Activated CD4-positive, alpha-beta T cell treated with anti-CD3 and anti-CD28 coated beads, Interleukin-2, amount 50 U/mL, for 16 hours (primary cell): Measurements from ENCODE around the gene TMEM109.
"Not testable (repeated sequence)": the region's sequence is repeated elsewhere in the genome, so short reads cannot be mapped to it uniquely, and the experiment has no call there.

Source experiments
- DNase-seq: peaks from one replicate; pipeline ENCODE4 v3.0.0-alpha.2; 2020

Gene TMEM109

DNA sequence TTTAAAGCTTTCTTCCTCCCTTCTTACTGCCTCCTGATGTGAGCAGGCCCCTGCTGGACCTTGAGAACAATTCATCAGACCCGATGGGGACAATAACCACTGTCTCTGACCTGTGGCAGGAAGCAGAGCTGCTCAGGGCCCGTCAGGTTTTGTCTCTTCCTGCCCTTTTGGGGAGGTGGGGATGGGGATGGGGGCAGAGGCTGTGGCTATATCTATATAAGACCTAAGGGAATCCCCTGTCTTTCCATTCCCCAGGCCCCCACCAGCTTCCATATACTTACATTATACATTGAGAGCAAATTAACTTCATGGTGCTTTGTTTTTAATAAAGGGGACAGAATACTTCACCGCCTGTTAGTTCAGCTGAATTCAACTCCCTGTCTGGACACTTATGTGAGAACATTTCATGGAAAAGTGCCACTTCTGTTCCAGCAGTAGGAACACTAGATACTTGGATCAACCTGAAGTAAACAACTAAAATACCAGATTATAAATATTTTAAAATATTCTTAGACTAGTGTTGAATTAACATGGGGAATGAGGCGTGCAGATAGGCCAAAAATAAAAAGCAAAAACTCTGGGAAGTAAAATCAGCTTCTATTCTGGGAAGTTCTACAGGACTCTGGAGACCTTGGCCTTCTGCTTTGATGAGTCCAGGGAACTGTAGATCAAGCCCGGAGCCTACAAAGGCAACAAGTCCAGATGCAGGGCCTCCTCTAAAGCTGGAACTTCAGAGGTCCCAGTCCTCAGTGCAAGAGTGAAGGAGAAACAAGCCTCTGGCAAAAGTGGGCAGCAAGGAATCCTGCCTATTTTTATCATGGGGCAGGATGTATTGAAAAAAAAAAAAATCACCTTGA, 35.5 kb upstream of the TMEM109 start:
- DNase-seq, result no peak

DNA sequence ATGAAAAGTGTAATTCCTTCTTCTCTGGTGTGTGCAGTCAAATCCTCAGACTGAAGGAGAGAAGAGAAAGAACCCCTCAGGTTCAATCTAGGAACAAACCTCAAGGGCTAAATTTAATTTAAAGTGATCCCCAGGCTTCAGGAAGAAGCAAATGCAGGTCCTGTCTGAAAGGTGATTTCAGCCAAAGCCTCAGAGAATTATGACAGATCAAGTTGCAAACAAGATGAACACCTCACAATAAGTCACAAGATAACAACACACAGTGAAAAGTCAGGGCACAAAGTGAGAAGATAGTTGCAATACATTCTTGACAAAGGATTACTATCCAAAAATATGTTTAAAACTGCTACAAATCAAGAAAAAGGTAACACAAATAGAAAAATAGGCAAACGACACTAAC, 34.9 kb upstream of the TMEM109 start:
- no peak for DNase-seq

DNA sequence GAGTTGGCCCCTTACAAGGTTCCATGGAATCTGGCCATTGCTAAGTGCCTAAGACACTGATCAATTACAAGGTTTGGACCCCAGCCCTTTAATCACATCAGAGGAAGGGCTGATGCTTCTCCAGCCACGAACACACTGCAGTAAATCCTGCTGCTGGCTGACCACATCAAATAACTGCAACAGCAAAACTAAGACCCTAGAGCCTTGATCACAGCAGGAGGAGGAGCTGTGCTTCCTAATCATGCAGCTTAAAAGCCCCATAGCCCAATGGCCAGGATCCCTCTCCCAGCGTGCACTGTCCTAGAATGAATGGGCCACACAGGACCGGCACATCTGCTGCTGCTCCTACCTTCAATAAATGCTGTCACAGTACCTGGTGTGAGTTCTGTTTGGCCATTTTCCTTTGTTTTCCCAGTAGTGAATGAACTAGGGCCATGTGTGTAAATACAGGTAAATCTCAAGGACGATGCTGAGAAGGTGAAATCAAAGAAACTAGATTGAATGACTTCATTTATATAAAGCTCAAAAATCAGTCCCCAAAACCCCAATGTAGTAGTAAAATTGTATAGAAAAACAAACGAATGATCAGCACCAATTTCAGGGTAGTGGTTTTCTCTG, 33.9 kb upstream of the TMEM109 start:
- DNase-seq, result no peak

GRCh38 chr11:60880643-60881282, 33.2 kb upstream of the TMEM109 start:
- no peak for DNase-seq

DNA sequence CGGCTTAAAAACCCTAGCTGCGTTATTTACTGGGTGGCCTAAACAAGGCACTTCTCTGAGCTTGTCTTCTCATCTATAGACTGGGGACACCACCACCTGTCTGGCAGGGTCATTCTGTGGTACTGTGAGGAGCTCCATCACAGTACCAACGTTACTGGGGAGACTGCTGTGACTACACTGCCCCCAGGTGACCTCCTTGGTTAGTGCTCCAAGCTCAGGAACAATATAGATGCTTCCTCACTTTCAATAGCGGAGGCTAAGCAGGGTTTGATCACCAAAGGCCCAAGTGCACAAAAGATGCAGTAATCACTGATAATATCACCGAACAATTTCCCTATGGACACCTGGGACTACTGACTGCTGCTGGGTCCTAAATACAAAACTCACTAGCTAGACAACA, 26.4 kb upstream of the TMEM109 start:
- DNase-seq, result peak; percentile 36

GRCh38 chr11:60889869-60890311, 24.1 kb upstream of the TMEM109 start:
- no peak for DNase-seq

GRCh38 chr11:60890696-60891095, 23.3 kb upstream of the TMEM109 start:
- DNase-seq, result no peak

DNA sequence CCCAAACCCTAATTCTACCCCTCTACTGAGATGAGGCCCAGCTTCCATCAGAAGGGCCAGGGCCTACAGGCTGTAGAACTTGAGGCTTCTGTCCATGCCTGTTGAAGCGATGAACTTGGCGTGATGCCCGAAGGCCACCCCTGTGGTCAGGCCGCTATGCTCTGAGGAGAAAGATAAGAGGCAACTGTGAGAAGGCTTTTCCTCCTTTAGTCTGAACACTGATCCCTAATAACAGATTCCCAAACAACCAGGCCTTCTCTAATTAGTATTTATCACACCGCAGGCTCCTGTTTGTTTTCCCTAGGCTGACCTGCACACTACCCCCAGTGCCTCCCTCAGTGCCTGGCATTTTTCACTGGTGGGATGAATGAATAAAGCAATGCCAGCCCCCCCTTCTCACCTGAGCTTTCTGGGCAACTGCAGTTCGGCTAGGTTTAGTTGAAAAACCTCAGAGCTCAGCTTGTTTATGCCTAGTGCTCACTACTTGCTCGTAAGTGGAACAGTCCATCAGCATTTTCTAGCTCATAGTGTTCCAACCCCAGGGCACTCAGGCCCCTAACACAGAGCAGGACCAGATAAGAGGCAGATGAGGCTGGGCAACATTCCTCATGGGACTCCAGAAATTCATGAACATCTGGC, 22.7 kb upstream of the TMEM109 start:
- DNase-seq, result no peak

DNA sequence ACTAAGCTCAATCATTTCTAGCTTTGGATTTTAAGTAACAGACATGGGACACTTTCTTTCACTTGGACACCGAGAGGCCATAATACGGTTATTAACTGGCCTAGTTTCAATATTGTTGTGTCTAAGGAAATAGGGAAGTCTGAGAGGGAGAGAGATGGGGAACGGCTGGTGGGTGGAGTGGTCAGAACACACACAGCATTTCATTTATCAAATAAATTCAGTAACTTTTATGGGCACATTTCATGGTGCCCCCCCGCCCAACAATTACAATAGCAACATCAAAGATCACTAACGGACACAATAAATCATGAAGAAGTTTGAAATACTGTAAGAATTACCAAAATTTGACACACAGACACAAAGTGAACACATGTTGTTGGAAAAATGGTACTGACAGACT, 18.3 kb upstream of the TMEM109 start:
- DNase-seq, result no peak

GRCh38 chr11:60897496-60897895, 16.5 kb upstream of the TMEM109 start:
- no peak for DNase-seq

DNA sequence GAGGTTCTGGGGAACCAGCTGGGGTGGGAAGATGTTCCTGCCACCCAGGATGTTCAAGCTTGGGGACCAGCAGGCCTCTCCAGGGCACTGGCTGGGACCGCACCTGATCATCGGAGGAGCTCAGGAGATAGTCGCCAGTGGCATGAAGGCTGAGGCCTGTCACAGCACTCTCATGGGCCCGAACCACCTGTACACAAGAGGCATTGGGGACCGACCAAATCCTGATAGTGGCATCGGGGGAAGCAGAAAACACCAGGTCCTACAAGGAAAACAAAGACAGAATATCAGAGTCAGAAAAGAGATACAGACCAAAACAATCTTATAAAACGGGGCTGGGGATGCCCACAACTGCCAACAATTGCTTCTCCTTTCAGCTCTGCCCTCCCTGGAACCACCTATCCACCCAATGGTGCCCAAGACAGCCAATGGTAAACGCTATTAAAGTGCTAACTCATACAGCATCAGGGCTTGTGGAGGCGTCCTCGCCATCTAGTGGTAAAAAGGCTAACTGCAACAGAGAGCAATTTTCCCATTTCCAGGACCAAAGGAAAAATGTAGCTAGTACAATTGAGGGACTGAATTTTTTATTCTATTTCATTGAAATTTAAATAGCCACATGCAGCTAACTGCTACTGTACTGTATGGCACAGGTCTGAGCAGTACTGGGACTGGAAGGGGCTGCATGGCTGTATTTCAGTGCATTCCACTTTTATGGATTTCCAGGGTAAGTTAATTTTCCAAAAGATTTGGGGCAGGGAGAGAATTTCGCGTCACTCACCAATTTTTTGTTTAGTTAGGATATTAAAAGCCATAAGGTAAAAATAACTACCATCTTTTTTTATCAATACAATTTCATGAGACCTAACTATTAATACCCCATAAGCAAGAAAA, 14.7 kb upstream of the TMEM109 start:
- peak; percentile 58 for DNase-seq

DNA sequence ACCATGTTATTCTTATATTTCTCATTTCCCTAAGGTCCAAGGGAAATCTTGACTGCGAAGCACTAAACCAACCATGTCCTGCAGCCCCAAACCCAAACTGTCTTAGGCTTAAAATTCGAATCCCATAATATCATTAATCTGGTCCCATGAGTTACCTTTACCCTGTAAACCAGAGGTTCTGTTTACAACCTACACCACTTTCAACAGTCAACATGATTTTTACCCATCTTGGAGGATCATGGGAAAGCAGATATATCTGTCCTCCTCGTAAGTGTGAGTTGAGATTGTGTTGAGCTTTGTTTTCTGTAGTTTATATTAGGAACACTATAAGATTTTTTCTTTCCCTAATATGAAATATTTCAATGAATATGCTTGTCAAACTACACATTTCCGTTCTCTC, 14.0 kb upstream of the TMEM109 start:
- no peak for DNase-seq

DNA sequence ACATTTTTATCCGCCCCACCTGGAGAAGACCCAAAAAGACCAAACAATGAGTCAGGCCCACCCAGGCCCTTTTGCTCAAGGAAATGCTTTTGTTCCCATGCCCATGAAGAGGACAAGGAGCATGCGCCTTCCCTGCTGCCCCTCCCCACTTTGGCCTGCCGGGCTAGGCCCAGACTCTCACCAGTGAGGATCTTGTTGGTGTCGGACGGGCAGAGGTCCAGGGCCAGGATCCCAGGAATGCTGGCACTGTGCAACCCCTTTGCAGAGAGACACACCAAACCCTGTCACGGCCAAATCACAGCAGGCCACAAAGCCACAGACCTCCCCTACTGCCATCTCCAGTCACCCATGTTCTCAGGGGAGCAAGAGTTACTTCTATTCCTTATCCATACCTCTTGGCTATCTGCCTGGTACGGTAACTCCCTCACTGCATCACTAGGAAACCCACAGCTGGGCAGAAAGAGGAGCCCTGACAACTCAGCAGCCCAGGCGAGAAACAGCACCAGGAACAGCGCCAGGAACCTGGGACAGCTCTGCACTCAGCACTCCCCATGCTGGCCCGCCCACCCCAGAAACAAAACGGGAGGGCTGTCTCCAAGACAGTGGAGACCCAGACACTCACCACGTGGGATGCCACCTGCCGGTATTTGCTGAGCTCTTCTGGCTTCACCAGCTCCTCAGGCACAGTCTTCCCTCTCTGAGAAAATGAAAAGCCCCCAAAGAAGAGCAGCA, 13.1 kb upstream of the TMEM109 start:
- DNase-seq, result no peak

GRCh38 chr11:60902625-60903024, 11.3 kb upstream of the TMEM109 start:
- DNase-seq, result no peak

DNA sequence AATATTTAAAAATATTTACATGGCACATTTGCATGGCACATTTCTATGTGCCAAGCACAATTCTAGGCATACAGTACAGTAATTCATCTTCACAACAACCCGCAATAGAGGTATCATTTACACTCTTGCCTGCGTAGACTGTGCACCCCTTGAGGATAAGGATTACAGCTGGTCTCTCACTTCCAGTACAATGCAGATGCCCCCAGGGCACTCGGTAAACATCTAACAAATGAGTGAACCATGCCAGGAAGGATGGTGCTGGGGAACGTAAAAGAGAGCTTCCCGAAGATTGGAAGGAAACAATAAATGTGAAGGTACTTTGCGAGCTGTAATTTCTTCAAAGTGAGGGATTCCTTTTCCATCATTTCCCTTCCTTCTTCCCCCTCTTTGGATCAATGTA, 8.9 kb upstream of the TMEM109 start:
- no peak for DNase-seq

DNA sequence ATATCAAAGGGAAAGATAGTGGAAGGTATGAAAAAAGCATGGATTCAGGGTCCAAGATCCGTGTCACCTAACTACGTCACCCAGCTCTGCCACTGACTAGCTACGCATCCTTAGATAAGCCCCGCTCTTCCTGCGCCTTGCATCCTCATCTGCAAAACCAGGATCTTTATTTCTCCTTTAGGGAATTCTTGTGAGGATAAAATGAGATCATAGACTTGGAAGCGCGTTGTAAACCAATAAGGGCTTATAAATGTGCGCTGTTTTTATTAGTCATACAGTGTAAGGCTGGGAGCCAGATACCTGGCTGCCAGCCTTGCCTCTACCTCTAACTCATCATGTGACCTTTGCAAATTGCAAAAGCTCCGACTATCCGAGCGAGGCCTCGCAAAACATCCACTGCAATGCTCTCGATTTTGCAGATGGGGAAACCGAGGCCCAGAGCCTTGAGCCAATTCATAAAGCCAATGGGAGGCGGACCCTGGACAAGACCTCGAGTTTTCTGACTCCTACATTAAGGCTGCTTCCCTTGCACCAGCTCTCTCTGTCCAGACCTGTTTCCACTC, 8.3 kb upstream of the TMEM109 start:
- DNase-seq, result peak; percentile 27

DNA sequence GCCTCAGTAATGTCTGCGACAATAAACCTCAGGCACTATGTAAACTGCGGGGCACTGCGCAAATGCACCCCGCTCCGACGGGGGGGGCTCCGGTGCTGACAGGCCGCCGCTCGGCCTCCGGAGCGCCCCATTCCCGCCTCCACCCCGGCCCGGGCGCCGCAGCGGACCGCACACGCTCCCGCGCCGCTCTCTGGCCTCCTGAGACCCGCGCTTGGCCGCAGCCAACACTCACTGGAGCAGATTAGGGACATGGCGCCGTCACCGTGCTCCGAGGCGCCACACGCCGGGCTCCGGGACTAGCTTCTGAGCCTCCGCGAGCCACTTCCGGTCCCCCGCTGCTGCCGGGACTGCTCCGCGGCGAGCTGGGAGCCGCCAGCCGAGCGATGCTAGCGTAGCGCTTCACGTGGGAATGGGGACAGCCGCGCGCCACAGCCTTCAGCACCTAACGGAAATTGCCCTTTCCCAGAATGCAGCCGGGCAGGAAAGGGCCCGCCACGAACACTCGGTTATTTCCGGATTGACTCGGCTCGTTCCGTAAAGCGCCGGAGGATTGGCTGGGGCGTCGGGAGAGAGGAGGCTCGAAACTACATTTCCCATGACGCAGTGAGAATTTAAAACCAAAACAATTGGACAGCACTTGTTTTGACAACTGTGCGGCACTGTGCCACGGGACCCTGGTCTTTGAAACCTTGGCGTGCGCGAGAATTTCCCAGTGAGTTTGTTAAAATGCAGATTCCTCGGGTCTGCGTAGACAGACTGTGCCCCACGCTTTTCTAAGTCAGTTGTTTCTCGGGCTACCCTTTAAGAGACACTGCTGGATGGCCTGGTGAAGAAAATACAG, 7.6 kb upstream of the TMEM109 start, which contains the start of gene PRPF19:
PRPF19 (minus strand) TSS at position 454 of the 841 bp plus-strand sequence; CDS start at position 251, 203 bp downstream.
- DNase-seq, result peak; percentile 100

GRCh38 chr11:60908803-60909202, 5.2 kb upstream of the TMEM109 start:
- no peak for DNase-seq

DNA sequence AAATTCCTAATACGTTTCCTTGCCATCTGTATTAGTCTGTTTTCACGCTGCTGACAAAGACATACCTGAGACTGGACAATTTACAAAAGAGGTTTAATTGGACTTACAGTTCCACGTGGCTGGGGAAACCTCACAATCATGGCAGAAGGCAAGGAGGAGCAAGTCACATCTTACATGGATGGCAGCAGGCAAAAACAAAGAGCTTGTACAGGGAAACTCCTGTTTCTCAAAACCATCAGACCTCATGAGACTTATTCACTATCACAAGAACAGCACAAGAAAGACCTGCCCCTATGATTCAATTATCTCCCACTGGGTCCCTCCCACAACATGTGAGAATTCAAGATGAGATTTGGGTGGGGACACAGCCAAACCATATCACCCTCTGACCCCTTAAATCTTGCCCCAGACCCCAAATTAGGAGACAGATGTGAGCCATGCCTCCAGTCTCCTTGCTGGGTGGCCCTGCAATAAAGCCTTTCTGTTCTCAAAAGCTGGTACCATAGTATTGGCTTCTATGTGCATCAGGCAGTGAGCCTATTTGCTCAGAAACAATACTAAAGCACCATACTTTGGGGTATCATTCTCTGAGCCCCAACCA, 4.2 kb upstream of the TMEM109 start:
- not testable (repeated sequence) for DNase-seq

- no peak for DNase-seq
Observed at GRCh38 chr11:60910281-60910687, 3.7 kb upstream of the TMEM109 start.
